AML-193 (cell line): Measurements from ENCODE around the gene SKA3.

Experiments
- DNase-seq, 2 experiments: peaks; one replicate each; lab custom pipeline; 2025; lab: John Stamatoyannopoulos, UW

Gene SKA3

DNA sequence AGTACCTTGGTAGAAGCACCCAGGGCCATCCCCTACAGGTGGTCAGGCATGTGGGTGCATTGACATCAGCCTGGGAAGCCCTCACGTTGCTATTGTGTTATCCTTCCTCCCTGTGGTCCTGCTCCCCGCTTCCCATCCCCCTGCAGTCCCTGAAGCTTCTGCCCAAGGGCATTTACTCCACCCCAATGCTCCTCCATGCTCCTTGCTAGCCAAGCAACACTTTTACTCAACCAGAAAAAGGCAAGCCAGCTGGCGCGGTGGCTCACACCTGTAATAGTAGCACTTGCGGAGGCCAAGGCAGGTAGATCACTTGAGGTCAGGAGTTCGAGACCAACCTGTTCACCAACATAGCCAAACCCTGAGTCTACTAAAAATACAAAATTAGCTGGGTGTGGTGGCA lies 60.2 kb downstream of the SKA3 start:
- DNase-seq: no peak

DNA sequence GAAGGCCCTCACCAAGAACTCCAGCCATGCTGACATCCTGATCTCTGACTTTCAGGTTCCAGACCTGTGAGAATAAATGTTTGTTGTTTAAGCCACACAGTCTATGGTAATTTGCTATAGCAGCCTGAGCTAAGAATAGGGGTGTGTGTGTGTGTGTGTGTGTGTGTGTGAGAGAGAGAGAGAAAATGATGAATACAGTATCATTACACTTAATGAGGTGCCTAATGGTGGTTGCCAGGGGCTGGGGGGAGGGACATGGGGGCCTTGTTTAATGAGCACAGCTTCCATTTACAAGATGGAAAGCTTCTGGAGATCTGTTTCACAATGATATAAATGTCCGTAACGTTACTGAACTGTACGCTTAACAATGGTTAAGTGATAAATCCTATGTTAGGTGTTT lies 61.1 kb downstream of the SKA3 start:
- DNase-seq: no peak

GRCh38 chr13:21111546-21111945 lies 64.8 kb downstream of the SKA3 start:
- DNase-seq: no peak

GRCh38 chr13:21109168-21109567 lies 67.2 kb downstream of the SKA3 start:
- no peak for DNase-seq

GRCh38 chr13:21106089-21106488 lies 70.3 kb downstream of the SKA3 start:
- DNase-seq: no peak

DNA sequence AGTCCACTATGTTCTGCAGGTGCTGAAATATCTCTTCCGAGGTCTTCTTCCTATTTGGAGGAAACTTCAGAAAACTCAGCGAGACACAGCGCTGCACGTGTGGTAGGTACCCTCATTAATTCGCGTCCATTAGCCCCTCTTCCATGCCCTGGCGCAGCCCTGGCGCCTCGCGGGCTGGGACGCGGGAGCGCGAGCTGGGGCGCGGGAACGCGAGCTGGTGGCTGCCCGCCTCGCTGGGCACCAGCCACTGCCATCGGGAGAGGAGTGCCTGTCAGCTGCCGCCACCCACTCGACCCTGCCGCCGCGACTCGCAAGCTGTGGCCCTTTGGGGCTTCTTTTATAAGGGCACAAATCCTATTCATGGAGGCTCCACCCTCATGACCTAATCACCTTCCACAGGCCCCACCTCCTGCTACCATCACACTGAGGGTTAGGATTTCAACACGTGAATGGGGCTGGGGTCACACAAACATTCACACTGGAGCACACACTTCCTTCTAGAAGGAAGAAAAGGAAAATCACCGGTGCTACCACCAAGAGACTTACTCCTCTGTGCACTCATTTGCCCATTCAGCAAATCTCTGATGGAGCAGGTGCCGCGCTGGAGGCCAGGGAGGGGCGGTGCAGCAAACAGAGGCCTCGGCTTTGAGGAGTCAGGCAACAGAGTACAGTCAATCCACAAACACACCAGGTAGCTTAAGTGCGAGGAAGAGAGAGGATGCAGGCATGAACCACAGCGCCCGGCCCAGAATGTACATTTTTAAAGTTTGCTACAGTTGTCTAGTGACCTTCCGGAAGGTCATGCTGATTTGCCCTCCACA lies 71.9 kb downstream of the SKA3 start:
- DNase-seq: no peak
